HG02623 (cell line): ENCODE data around the gene ACTA1.
"Not testable (repeated sequence)": the region's sequence is repeated elsewhere in the genome, so short reads cannot be mapped to it uniquely, and the experiment has no call there.

ENCODE experiments used
- ATAC-seq: cut with Tn5 transposase; IDR thresholded peaks from one replicate; pipeline ENCODE4 v1.9.1; 2021; ENCODE audit warnings: moderate library complexity; ENCODE audit not compliant: unreplicated experiment

ACTA1 gene

GRCh38 chr1:229409616-229410369 is 24.1 kb downstream of the ACTA1 start:
- no peak for ATAC-seq

GRCh38 chr1:229408458-229409037 is 25.3 kb downstream of the ACTA1 start:
- ATAC-seq: no peak

GRCh38 chr1:229407206-229408026 is 26.5 kb downstream of the ACTA1 start:
- no peak for ATAC-seq

GRCh38 chr1:229406798-229407197 is 27.1 kb downstream of the ACTA1 start:
- ATAC-seq: no peak

GRCh38 chr1:229403573-229403972 is 30.3 kb downstream of the ACTA1 start:
- ATAC-seq: no peak

- no peak for ATAC-seq
These were observed 30.9 kb downstream of the ACTA1 start for GRCh38 chr1:229402993-229403392.

- not testable (repeated sequence) for ATAC-seq
These were observed 31.6 kb downstream of the ACTA1 start for GRCh38 chr1:229402329-229402728.

- ATAC-seq: no peak
These were observed 36.1 kb downstream of the ACTA1 start for GRCh38 chr1:229397762-229398161.

- ATAC-seq: no peak
These were observed 37.2 kb downstream of the ACTA1 start for GRCh38 chr1:229396585-229397206.

GRCh38 chr1:229394517-229394916 is 39.4 kb downstream of the ACTA1 start:
- ATAC-seq: not testable (repeated sequence)

GRCh38 chr1:229392936-229393335 is 41.0 kb downstream of the ACTA1 start:
- no peak for ATAC-seq

- ATAC-seq: no peak
These were observed 43.8 kb downstream of the ACTA1 start for GRCh38 chr1:229390130-229390529.

GRCh38 chr1:229388897-229389580 is 44.9 kb downstream of the ACTA1 start:
- no peak for ATAC-seq

- no peak for ATAC-seq
These were observed 47.9 kb downstream of the ACTA1 start for GRCh38 chr1:229385853-229386456.

GRCh38 chr1:229384822-229385221 is 49.1 kb downstream of the ACTA1 start:
- ATAC-seq: no peak

GRCh38 chr1:229383961-229384360 is 49.9 kb downstream of the ACTA1 start:
- no peak for ATAC-seq

- no peak for ATAC-seq
These were observed 50.7 kb downstream of the ACTA1 start for GRCh38 chr1:229383188-229383587.
